HG03039 (cell line): Measurements from ENCODE around the gene SLC35A2.
"Not testable (repeated sequence)": the region's sequence is repeated elsewhere in the genome, so short reads cannot be mapped to it uniquely, and the experiment has no call there.

Experiments used
- ATAC-seq: cut with Tn5 transposase; IDR thresholded peaks from one replicate; pipeline ENCODE4 v1.9.1; 2021; ENCODE audit warnings: mild to moderate bottlenecking, moderate library complexity; ENCODE audit not compliant: unreplicated experiment

The SLC35A2 gene

DNA sequence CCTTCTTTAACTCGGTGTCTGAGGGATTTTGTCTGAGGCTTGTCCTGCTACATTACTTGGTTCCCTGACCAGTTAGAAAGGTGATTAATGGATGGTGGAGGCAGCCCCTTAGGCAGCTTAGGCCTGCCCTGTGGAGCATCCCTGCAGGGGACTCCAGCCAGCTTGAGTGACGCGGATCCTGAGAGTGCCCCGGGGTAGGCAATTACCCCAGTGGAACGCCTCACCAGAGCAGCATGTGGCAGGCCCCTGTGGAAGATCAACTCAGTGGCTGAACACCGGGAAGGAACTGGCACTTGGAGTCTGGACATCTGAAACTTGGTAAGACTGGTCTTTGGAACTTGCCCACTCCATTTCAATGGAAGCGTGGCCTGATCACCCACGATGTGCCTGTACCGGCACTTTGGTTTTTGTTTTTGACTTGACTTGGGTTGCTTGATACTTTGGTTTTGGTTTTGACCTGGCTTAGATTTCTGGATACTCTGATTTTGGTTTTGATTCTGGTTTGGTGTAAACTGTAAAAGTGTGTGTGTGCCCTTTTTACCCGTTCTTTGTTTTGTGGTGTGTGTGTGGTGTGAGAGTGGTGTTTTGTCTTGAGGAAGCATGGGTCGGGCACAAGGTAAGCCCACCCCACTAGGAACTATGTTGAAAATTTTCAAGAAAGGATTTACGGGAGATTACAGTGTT lies 57.2 kb downstream of the SLC35A2 start:
- ATAC-seq: not testable (repeated sequence)

DNA sequence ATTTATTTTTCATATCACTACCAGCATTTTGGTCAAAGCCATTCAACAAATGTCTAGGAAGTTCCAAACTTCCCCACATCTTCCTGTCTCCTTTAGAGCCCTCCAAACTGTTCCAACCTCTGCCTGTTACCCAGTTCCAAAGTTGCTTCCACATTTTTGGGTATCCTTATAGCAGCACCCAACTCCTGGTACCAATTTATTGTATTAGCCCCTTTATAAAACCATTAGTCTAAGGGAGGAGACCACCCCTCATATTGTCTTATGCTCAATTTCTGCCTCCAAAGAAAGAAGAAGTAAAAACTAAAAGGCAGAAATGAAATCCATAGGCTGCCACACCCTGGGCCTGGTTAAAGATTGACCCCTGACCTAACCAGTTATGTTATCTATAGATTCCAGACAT lies 58.0 kb downstream of the SLC35A2 start:
- not testable (repeated sequence) for ATAC-seq
